Measurements from ENCODE around the gene PNMA8A.

GRCh38 chr19:46478356-46478986, 7.1 kb upstream of the PNMA8A start:
- TF ChIP-seq CTCF (IDR thresholded peaks at IDR 0.05) (no peak), POLR2A (IDR thresholded peaks at IDR 0.05) (no peak)

All from Peyer's patch (tissue), 4 donors.